ENCODE data around the gene SLC39A11.

DNA sequence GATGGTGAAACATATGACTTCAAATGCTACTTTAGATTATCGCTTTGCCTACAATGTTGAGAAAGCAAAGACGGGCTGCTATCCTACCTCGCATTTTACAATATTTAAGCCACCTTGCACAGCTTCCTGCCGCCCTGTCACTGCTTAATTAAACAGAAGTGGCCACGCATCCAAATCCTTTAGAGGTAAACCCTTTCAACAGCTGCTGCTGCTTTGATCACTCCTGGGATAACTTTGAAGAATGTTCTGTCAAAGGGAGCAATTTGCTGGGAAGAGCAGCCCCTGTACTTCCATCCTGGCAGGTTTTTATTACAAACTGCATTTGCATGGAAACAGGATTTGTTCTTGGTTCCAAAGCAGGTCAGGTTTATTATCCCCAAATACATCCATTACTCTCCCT, 48.1 kb upstream of the SLC39A11 start:
- TF ChIP-seq EZH2phosphoT487 (IDR thresholded peaks at IDR 0.05; ENCODE audit: insufficient read depth, low read depth) (no peak), EZH2 (IDR thresholded peaks at IDR 0.05; ENCODE audit: insufficient read depth, poor library complexity, severe bottlenecking) (no peak)

Measured in GM23248 (cell line).